K562 (cell line): ENCODE results near the gene PRRG4. TPM values are rescaled to one million over a fixed set of nuclear protein-coding genes. Genes with fewer than 3 reads are reported as not detected.

Experiments
- ATAC-seq: fragments of 200-7000 bp; cut with Tn5 transposase; 3 replicates; pipeline ENCODE4 v1.9.1; 2020; ENCODE audit warnings: moderate library complexity
- BruUV-seq: library from RNA; stranded (reverse); fragments of 400-500 nt; replicated peaks from 2 replicates; lab custom pipeline; 2021; lab: Mats Ljungman, UMichigan
- CTCF ChIA-PET: fragments of 300-600 bp; formaldehyde crosslinking; extraction: SDS; loops from one replicate; lab custom pipeline; 2021; ENCODE audit warnings: low intra/inter-chr PET ratio; lab: Yijun Ruan, JAX
- POLR2A ChIA-PET: fragments of 300-600, 350-650 bp; sonication (Branson Sonifier 250); formaldehyde crosslinking; extraction: SDS; loops from one replicate; lab custom pipeline; 2021; ENCODE audit warnings: antibody characterized with exemption, inconsistent platforms; lab: Yijun Ruan, JAX
- DNase-seq, 4 experiments: peaks; one replicate each; pipeline versions ENCODE4 v3.0.0 to v3.0.0-alpha.2; 2011 to 2018; ENCODE audit warnings: low spot score in 3 of 4, mixed read lengths in 3 of 4; ENCODE audit errors: extremely low read depth in 1 of 4
- FAIRE-seq: peaks from 2 replicates; lab custom pipeline; 2011; peaks lifted over from hg19 to GRCh38; lab: Jason Lieb, UNC
- H2AFZ ChIP-seq: 2 replicates; pipeline ENCODE4 v1.6.0; 2011; ENCODE audit warnings: low read depth, low read length, control low read depth, inconsistent platforms
- H3K27ac ChIP-seq: fragments of 200-600 bp; 3 replicates; pipeline ENCODE4 v1.8.0; 2011; ENCODE audit warnings: low read depth, mild to moderate bottlenecking, control low read depth, inconsistent platforms, low read length, moderate library complexity, mixed read lengths; ENCODE audit errors: extremely low read depth
- H3K27me3 ChIP-seq, 2 experiments: fragments of 300-600 bp in 1 of 2; 2 replicates in 1 of 2; 3 replicates in 1 of 2; pipeline versions ENCODE4 v1.6.0 to v1.8.0; 2011; ENCODE audit warnings: inconsistent platforms in 2 of 2, low read length in 2 of 2, mild to moderate bottlenecking in 1 of 2, mixed read lengths in 1 of 2, moderate library complexity in 1 of 2; ENCODE audit not compliant: control insufficient read depth in 2 of 2, insufficient read depth in 2 of 2
- H3K36me3 ChIP-seq: fragments of 300-600 bp; 3 replicates; pipeline ENCODE4 v1.8.0; 2011; ENCODE audit warnings: mild to moderate bottlenecking, low read length, inconsistent platforms; ENCODE audit not compliant: control insufficient read depth, insufficient read depth
- H3K4me1 ChIP-seq, 2 experiments: fragments of 200-600 bp in 1 of 2; replicated peaks in 1 of 2; 2 replicates in 1 of 2; 3 replicates in 1 of 2; pipeline versions ENCODE4 v1.5.1 to v1.8.0; 2011; ENCODE audit warnings: inconsistent platforms in 2 of 2, low read length in 2 of 2, mild to moderate bottlenecking in 1 of 2, mixed read lengths in 1 of 2, moderate library complexity in 1 of 2; ENCODE audit not compliant: control insufficient read depth in 2 of 2, insufficient read depth in 2 of 2
- H3K4me2 ChIP-seq: 2 replicates; pipeline ENCODE4 v1.6.1; 2011; ENCODE audit warnings: low read length, control low read depth, inconsistent platforms, mixed read lengths; ENCODE audit not compliant: insufficient read depth
- H3K4me3 ChIP-seq: fragments of 200-600 bp; sonication (generic), shearing (Covaris generic); 2 replicates; pipeline ENCODE4 v1.5.1; 2016; ENCODE audit warnings: control low read depth, inconsistent platforms
- H3K79me2 ChIP-seq: fragments of 200-600 bp; 3 replicates; pipeline ENCODE4 v1.8.0; 2011; ENCODE audit warnings: low read length, inconsistent platforms; ENCODE audit not compliant: control insufficient read depth, insufficient read depth
- H3K9ac ChIP-seq, 2 experiments: 2 replicates each; pipeline versions ENCODE4 v1.6.0 to v1.6.1; 2011; ENCODE audit warnings: low read depth in 2 of 2, low read length in 2 of 2, control low read depth in 1 of 2, inconsistent platforms in 1 of 2, mild to moderate bottlenecking in 1 of 2, mixed read lengths in 1 of 2; ENCODE audit not compliant: insufficient read depth in 1 of 2
- H3K9me1 ChIP-seq: one replicate; pipeline ENCODE4 v1.6.0; 2011; ENCODE audit warnings: inconsistent platforms, mild to moderate bottlenecking, low read length, moderate library complexity; ENCODE audit not compliant: control insufficient read depth, insufficient read depth
- H3K9me3 ChIP-seq: replicated peaks from 2 replicates; pipeline ENCODE4 v1.5.1; 2011; ENCODE audit warnings: low read depth, low read length, inconsistent platforms; ENCODE audit not compliant: control insufficient read depth, insufficient read depth
- H4K20me1 ChIP-seq: replicated peaks from 2 replicates; pipeline ENCODE4 v1.6.1; 2011; ENCODE audit warnings: low read length, inconsistent platforms, mixed read lengths; ENCODE audit not compliant: control insufficient read depth, insufficient read depth
- ERF ChIP-seq: fragments of 450-650 bp; formaldehyde crosslinking; IDR thresholded peaks from 2 replicates; pipeline ENCODE4 v1.4.0; 2020; ENCODE audit warnings: mild to moderate bottlenecking, mixed read lengths
- HEY1 ChIP-seq: fragments of 250-450 bp; sonication (Bioruptor Pico); IDR thresholded peaks from 2 replicates; pipeline ENCODE4 v1.5.0; 2020; ENCODE audit warnings: mild to moderate bottlenecking, moderate library complexity, borderline replicate concordance
- MGA ChIP-seq: fragments of 450-650 bp; IDR thresholded peaks from 2 replicates; pipeline ENCODE4 v1.6.1; 2016; ENCODE audit warnings: mild to moderate bottlenecking, moderate library complexity
- NFATC3 ChIP-seq: fragments of 450-650 bp; IDR thresholded peaks from 2 replicates; pipeline ENCODE4 v1.6.1; 2017; ENCODE audit warnings: mild to moderate bottlenecking
- POLR3A ChIP-seq: IDR thresholded peaks from 2 replicates; pipeline ENCODE4 v1.6.1; 2011; ENCODE audit warnings: borderline replicate concordance, mild to moderate bottlenecking, moderate library complexity; ENCODE audit not compliant: insufficient read length, insufficient read depth; ENCODE audit errors: extremely low read depth
- PYGO2 ChIP-seq: fragments of 450-650 bp; IDR thresholded peaks from 2 replicates; pipeline ENCODE4 v1.6.1; 2016; ENCODE audit warnings: mild to moderate bottlenecking, missing genetic modification characterization, moderate library complexity, missing compliant biosample characterization
- ZNF197 ChIP-seq: fragments of 200-800 bp; sonication (Bioruptor generic); IDR thresholded peaks from 2 replicates; pipeline ENCODE4 v1.6.1; 2016; ENCODE audit warnings: low read depth, missing genetic modification characterization, missing compliant biosample characterization
- ZNF589 ChIP-seq: fragments of 200-800 bp; sonication (Bioruptor generic); IDR thresholded peaks from 2 replicates; pipeline ENCODE4 v1.6.1; 2016; ENCODE audit warnings: low read depth, missing genetic modification characterization, missing compliant biosample characterization
- WGBS: fragments of 100-300 bp; shearing (Covaris generic); methylation state at CpG from one replicate; pipeline ENCODE4 v1.1.6; 2016; ENCODE audit warnings: low coverage, mixed read lengths; ENCODE audit not compliant: insufficient coverage; ENCODE audit errors: missing lambda C conversion rate; 5-methylcytosine and 5-hydroxymethylcytosine counted together
- in situ Hi-C: fragments of 300-500 bp; cut with MboI; formaldehyde crosslinking; loops from 4 replicates; pipeline ENCODE4 v1.15.0; 2018; ENCODE audit warnings: inconsistent platforms, mixed read lengths
- intact Hi-C: fragments of 100-400 bp; cut with micrococcal nuclease; formaldehyde crosslinking; loops from 2 replicates; pipeline ENCODE4 v1.14.2; 2022
- polyA plus RNA-seq, 8 experiments: library from polyadenylated mRNA; depleted of rRNA in 4 of 8; stranded (reverse) in 5 of 8; unstranded in 3 of 8; fragments of >200 nt; fragmentation: Nextera tagmentation in 2 of 8; fragmentation: Illumina TruSeq in 1 of 8; extraction: Ambion mirVana in 2 of 8; extraction: Trizol in 1 of 8; gene quantifications; 2 replicates each; pipeline versions ENCODE4 v1.2.1 to v1.2.3, GENCODE V29; 2011 to 2014; ENCODE audit warnings: inconsistent platforms in 1 of 8, missing spikeins in 1 of 8
- total RNA-seq, 7 experiments: library from RNA; depleted of rRNA in 6 of 7; stranded (reverse); fragments of >200 nt in 6 of 7; fragmentation: Illumina TruSeq in 2 of 7; extraction: Trizol in 2 of 7; gene quantifications; 2 replicates each; pipeline versions ENCODE4 v1.2.1 to v1.2.3, GENCODE V29; 2011 to 2021; ENCODE audit warnings: low replicate concordance in 1 of 7

The PRRG4 gene
- total and polyA plus RNA-seq, 9 of the 15 experiments (the other 6 are each of a cell fraction or from before 2014, with no cell fraction given): not detected

GRCh38 chr11:32892355-32893092 is 62.8 kb downstream of the PRRG4 start, which contains the start of gene QSER1:
Gene QSER1, plus strand, starts transcription at chr11:32892811. Its CDS starts 315 bp downstream, at chr11:32893126.
- no TSS peak for BruUV-seq
- Histone ChIP-seq H4K20me1 (peaks cover 7% of the 10 kb centered on the region; the same call in 1 of the 2 replicates), H3K27me3 (no peaks in the 10 kb centered on the region), H3K9me1 (no peaks in the 10 kb centered on the region), H3K4me1 (peaks cover 9 to 20% of the 10 kb centered on the region in 2 experiments; a peak in 4 of 5 replicates), H3K4me2 (peak within 1 kb of the TSS; percentile 83), H3K36me3 (peaks cover 17% of the 10 kb centered on the region; the same call in 2 of the 3 replicates), H3K4me3 (peak within 1 kb of the TSS; percentile 97), H3K27ac (peak within 1 kb of the TSS; percentile 97), H3K9me3 (no peaks in the 10 kb centered on the region), H3K9ac (peak within 1 kb of the TSS; percentile 93 to 99), H2AFZ (peak within 1 kb of the TSS; percentile 91), H3K79me2 (peaks cover 56% of the 10 kb centered on the region)
- intact Hi-C loops (no loop called here), in situ Hi-C loops (no loop called here)
- FAIRE-seq: peak; percentile 61
- ATAC-seq: peak; percentile 73
- peak; percentile 84 to 90 (median 90) for DNase-seq
- POLR2A ChIA-PET: interaction anchor here (0.5 to 1.4 kb wide), 15 partner anchors 8 to 1421 kb away, joined by 3 to 7 read pairs (median 4); partner anchors contain the start of gene DEPDC7
- CTCF ChIA-PET: no interaction called here
- WGBS: 1% methylated on average over 31 of the region's 91 CpGs
- TF ChIP-seq ZNF197 (CRISPR knock-in tag): no peak
- TF ChIP-seq ERF (CRISPR knock-in tag): peak; percentile 62; the same call in 1 of the 2 replicates
- no peak for TF ChIP-seq PYGO2
- TF ChIP-seq POLR3A: no peak
- no peak for TF ChIP-seq HEY1 (CRISPR knock-in tag)
- peak; percentile 70 for TF ChIP-seq MGA
- no peak for TF ChIP-seq ZNF589
- TF ChIP-seq NFATC3: no peak
